KOPT-K1 (cell line): ENCODE measurements around the gene MEF2C.

Experiments used
- H3K27ac ChIP-seq: fragments of 200-600 bp; sonication (generic); 2 replicates; pipeline ENCODE4 v1.5.1; 2016; ENCODE audit warnings: antibody characterized with exemption, mild to moderate bottlenecking, low read depth, low read length; ENCODE audit not compliant: poor library complexity, severe bottlenecking
- H3K36me3 ChIP-seq: fragments of 200-600 bp; sonication (generic); 2 replicates; pipeline ENCODE4 v1.5.1; 2017; ENCODE audit warnings: antibody characterized with exemption, mild to moderate bottlenecking, low read length, moderate library complexity; ENCODE audit not compliant: insufficient read depth
- H3K9me3 ChIP-seq: fragments of 200-600 bp; sonication (generic); 2 replicates; pipeline ENCODE4 v1.5.1; 2017; ENCODE audit warnings: antibody characterized with exemption, low read length, mild to moderate bottlenecking; ENCODE audit not compliant: insufficient read depth, poor library complexity, severe bottlenecking

The MEF2C gene

GRCh38 chr5:88895681-88896501 is 12.9 kb upstream of the MEF2C start:
- H3K36me3 ChIP-seq: no peaks in the 10 kb centered on the region
- no peaks in the 10 kb centered on the region for H3K9me3 ChIP-seq
- no peak overlapping the region for H3K27ac ChIP-seq

GRCh38 chr5:88892669-88893068 is 9.7 kb upstream of the MEF2C start:
- Histone ChIP-seq H3K9me3 (no peaks in the 10 kb centered on the region), H3K27ac (no peak overlapping the region), H3K36me3 (no peaks in the 10 kb centered on the region)

- H3K27ac ChIP-seq: no peak overlapping the region
- no peaks in the 10 kb centered on the region for H3K9me3 ChIP-seq
- no peaks in the 10 kb centered on the region for H3K36me3 ChIP-seq
These were observed 7.2 kb upstream of the MEF2C start for GRCh38 chr5:88890070-88890781.

GRCh38 chr5:88889189-88890069 is 6.4 kb upstream of the MEF2C start:
- no peak overlapping the region for H3K27ac ChIP-seq
- H3K36me3 ChIP-seq: no peaks in the 10 kb centered on the region
- H3K9me3 ChIP-seq: no peaks in the 10 kb centered on the region

GRCh38 chr5:88888848-88889188 is 5.8 kb upstream of the MEF2C start:
- no peak overlapping the region for H3K27ac ChIP-seq
- H3K36me3 ChIP-seq: no peaks in the 10 kb centered on the region

GRCh38 chr5:88888291-88888690 is 5.3 kb upstream of the MEF2C start:
- Histone ChIP-seq H3K9me3 (no peaks in the 10 kb centered on the region), H3K36me3 (no peaks in the 10 kb centered on the region), H3K27ac (no peak overlapping the region)

More at GRCh38 chr5:88888848-88889188, 5.8 kb upstream of the MEF2C start:
- H3K9me3 ChIP-seq: no peaks in the 10 kb centered on the region

GRCh38 chr5:88887342-88887741 is 4.4 kb upstream of the MEF2C start:
- no peaks in the 10 kb centered on the region for H3K9me3 ChIP-seq
- H3K36me3 ChIP-seq: no peaks in the 10 kb centered on the region
- no peak overlapping the region for H3K27ac ChIP-seq

GRCh38 chr5:88886746-88887341 is 3.9 kb upstream of the MEF2C start:
- Histone ChIP-seq H3K36me3 (no peaks in the 10 kb centered on the region), H3K27ac (no peak overlapping the region), H3K9me3 (no peaks in the 10 kb centered on the region)

GRCh38 chr5:88886252-88886651 is 3.3 kb upstream of the MEF2C start:
- H3K27ac ChIP-seq: no peak overlapping the region
- H3K36me3 ChIP-seq: no peaks in the 10 kb centered on the region
- H3K9me3 ChIP-seq: no peaks in the 10 kb centered on the region

- no peak overlapping the region for H3K27ac ChIP-seq
- no peaks in the 10 kb centered on the region for H3K36me3 ChIP-seq
- no peaks in the 10 kb centered on the region for H3K9me3 ChIP-seq
These were observed 2.0 kb upstream of the MEF2C start for GRCh38 chr5:88885002-88885401.

GRCh38 chr5:88884608-88884877 is 1.6 kb upstream of the MEF2C start:
- Histone ChIP-seq H3K36me3 (no peaks in the 10 kb centered on the region), H3K27ac (no peak overlapping the region), H3K9me3 (no peaks in the 10 kb centered on the region)

GRCh38 chr5:88883836-88884607 is 1.0 kb upstream of the MEF2C start:
- H3K9me3 ChIP-seq: no peaks in the 10 kb centered on the region
- H3K27ac ChIP-seq: no peak overlapping the region
- no peaks in the 10 kb centered on the region for H3K36me3 ChIP-seq

- Histone ChIP-seq H3K9me3 (no peaks in the 10 kb centered on the region), H3K36me3 (no peaks in the 10 kb centered on the region), H3K27ac (no peak overlapping the region)
These were observed 527 bp downstream of the MEF2C start for GRCh38 chr5:88882276-88883038.

- Histone ChIP-seq H3K9me3 (no peaks in the 10 kb centered on the region), H3K27ac (no peak overlapping the region)
These were observed 1.4 kb downstream of the MEF2C start for GRCh38 chr5:88881571-88881971.

More at GRCh38 chr5:88881571-88881971, 1.4 kb downstream of the MEF2C start:
- H3K36me3 ChIP-seq: no peaks in the 10 kb centered on the region
